KMS-11 (cell line): ENCODE data around the gene KCNMB1.

ENCODE experiments used
- H2AFZ ChIP-seq: fragments of 200-600 bp; sonication (generic); 2 replicates; pipeline ENCODE4 v1.6.1; 2016; ENCODE audit warnings: antibody characterized with exemption, mixed run types, low read depth
- H3K27ac ChIP-seq: fragments of 200-600 bp; sonication (generic); 2 replicates; pipeline ENCODE4 v1.6.1; 2016; ENCODE audit warnings: mild to moderate bottlenecking, mixed run types
- H3K27me3 ChIP-seq: fragments of 200-600 bp; sonication (generic); 2 replicates; pipeline ENCODE4 v1.6.1; 2017; ENCODE audit warnings: mild to moderate bottlenecking, low read depth, mixed run types, moderate library complexity; ENCODE audit not compliant: insufficient read depth
- H3K36me3 ChIP-seq: fragments of 200-600 bp; sonication (generic); 2 replicates; pipeline ENCODE4 v1.6.1; 2017; ENCODE audit warnings: mild to moderate bottlenecking, mixed run types; ENCODE audit not compliant: insufficient read depth
- H3K4me1 ChIP-seq: fragments of 200-600 bp; sonication (generic); 2 replicates; pipeline ENCODE4 v1.6.1; 2016; ENCODE audit warnings: mild to moderate bottlenecking, low read depth, mixed run types; ENCODE audit not compliant: poor library complexity, severe bottlenecking
- H3K4me2 ChIP-seq: fragments of 200-600 bp; sonication (generic); 2 replicates; pipeline ENCODE4 v1.7.0; 2016; ENCODE audit warnings: mild to moderate bottlenecking, mixed run types
- H3K4me3 ChIP-seq: fragments of 200-600 bp; sonication (generic); IDR thresholded peaks from 2 replicates; pipeline ENCODE4 v1.6.1; 2017; ENCODE audit warnings: low read depth, low read length, mixed read lengths; ENCODE audit not compliant: insufficient read depth
- H3K79me2 ChIP-seq: fragments of 200-600 bp; sonication (generic); 2 replicates; pipeline ENCODE4 v1.6.1; 2016; ENCODE audit warnings: low read depth, mixed run types; ENCODE audit not compliant: insufficient read depth
- H3K9ac ChIP-seq: fragments of 200-600 bp; sonication (generic); 2 replicates; pipeline ENCODE4 v1.6.1; 2016; ENCODE audit warnings: mild to moderate bottlenecking, mixed run types
- H4K20me1 ChIP-seq: fragments of 200-600 bp; sonication (generic); 2 replicates; pipeline ENCODE4 v1.6.1; 2016; ENCODE audit warnings: mild to moderate bottlenecking, mixed run types; ENCODE audit not compliant: insufficient read depth
- TF ChIP-seq, protein P1 (sequence below): fragments of 200-600 bp; sonication (generic); conservative IDR thresholded peaks from 2 replicates; pipeline ENCODE4 v1.6.1; 2017; ENCODE audit warnings: low read depth, mild to moderate bottlenecking, antibody characterized with exemption, low read length, moderate library complexity, mixed read lengths

The KCNMB1 gene

GRCh38 chr5:170338933-170339779 is 50.0 kb downstream of the KCNMB1 start:
- H4K20me1 ChIP-seq: no peaks in the 10 kb centered on the region
- no peaks in the 10 kb centered on the region for H3K27me3 ChIP-seq
- no peaks in the 10 kb centered on the region for H3K4me1 ChIP-seq
- H3K27ac ChIP-seq: no peak overlapping the region
- no peak overlapping the region for H3K9ac ChIP-seq
- H3K4me3 ChIP-seq: no peak overlapping the region
- TF ChIP-seq, protein P1, sequence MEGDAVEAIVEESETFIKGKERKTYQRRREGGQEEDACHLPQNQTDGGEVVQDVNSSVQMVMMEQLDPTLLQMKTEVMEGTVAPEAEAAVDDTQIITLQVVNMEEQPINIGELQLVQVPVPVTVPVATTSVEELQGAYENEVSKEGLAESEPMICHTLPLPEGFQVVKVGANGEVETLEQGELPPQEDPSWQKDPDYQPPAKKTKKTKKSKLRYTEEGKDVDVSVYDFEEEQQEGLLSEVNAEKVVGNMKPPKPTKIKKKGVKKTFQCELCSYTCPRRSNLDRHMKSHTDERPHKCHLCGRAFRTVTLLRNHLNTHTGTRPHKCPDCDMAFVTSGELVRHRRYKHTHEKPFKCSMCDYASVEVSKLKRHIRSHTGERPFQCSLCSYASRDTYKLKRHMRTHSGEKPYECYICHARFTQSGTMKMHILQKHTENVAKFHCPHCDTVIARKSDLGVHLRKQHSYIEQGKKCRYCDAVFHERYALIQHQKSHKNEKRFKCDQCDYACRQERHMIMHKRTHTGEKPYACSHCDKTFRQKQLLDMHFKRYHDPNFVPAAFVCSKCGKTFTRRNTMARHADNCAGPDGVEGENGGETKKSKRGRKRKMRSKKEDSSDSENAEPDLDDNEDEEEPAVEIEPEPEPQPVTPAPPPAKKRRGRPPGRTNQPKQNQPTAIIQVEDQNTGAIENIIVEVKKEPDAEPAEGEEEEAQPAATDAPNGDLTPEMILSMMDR: no peak
- H3K36me3 ChIP-seq: no peaks in the 10 kb centered on the region
- H3K79me2 ChIP-seq: no peaks in the 10 kb centered on the region
- no peak overlapping the region for H2AFZ ChIP-seq
- H3K4me2 ChIP-seq: no peak overlapping the region

DNA sequence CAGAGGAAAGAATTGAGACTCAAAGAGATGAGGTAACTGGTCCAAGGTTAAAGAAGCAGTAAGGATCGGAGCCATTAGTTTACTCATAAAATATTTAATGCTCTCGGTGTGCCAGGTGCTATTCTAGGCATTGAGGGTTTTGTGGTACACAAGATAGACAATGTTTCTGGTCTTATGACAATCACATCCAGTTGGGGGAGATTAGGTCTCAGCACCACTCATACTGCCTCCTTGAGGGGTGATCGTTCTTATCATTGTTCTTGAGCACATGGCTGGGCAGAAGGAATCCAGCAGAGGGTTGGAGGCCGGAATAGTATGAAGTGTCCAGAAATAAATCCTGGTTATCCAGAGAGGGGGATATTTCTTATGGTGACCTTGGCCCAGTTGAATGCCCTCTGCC is 50.9 kb downstream of the KCNMB1 start:
- no peak overlapping the region for H3K4me3 ChIP-seq
- no peaks in the 10 kb centered on the region for H3K27me3 ChIP-seq
- no peaks in the 10 kb centered on the region for H3K79me2 ChIP-seq
- no peak overlapping the region for H3K4me2 ChIP-seq
- no peak overlapping the region for H3K27ac ChIP-seq
- no peak overlapping the region for H2AFZ ChIP-seq
- H3K4me1 ChIP-seq: no peaks in the 10 kb centered on the region
- H3K9ac ChIP-seq: no peak overlapping the region
- TF ChIP-seq, protein P1: no peak
- no peaks in the 10 kb centered on the region for H4K20me1 ChIP-seq
- H3K36me3 ChIP-seq: no peaks in the 10 kb centered on the region

DNA sequence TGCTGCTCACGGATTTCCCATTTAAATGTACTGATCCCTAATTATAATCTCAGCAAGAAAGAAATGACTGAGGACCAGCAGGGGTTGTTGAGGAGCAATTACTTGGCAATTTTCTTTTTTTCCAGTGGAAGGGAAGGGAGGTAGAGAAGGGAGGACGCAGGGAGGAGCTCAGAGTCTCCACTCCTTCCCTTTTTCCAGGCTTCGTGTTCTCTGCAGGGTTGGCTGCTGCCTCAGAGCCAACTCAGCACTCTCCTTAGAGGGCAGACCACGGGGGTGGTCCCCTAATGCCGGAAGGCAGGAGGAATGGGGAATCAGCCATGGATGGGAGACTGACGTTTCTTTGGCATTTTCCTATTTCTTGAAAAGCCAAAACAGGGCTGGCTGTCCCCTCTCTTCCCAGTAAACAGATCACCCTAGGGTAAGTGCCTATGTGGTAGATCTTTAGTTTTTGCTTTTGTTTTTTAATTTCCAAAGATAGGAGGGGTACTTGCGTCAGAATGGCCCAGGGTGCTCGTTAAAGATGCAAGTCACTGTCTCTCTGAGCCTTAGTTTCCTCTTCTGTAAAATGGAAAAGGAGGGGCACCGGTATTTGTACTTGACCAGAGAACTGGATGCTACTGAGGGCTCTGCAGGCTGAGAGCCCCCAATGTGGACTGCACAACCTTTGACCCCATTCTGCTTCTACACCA is 52.0 kb downstream of the KCNMB1 start:
- Histone ChIP-seq H3K27ac (no peak overlapping the region), H3K4me2 (no peak overlapping the region), H3K9ac (no peak overlapping the region), H3K36me3 (no peaks in the 10 kb centered on the region), H4K20me1 (no peaks in the 10 kb centered on the region), H3K4me1 (no peaks in the 10 kb centered on the region), H3K4me3 (no peak overlapping the region), H3K79me2 (no peaks in the 10 kb centered on the region), H2AFZ (no peak overlapping the region), H3K27me3 (no peaks in the 10 kb centered on the region)
- TF ChIP-seq, protein P1: no peak

GRCh38 chr5:170336065-170336464 is 53.1 kb downstream of the KCNMB1 start:
- no peaks in the 10 kb centered on the region for H3K4me1 ChIP-seq
- no peak overlapping the region for H3K4me2 ChIP-seq
- H3K79me2 ChIP-seq: no peaks in the 10 kb centered on the region
- H3K9ac ChIP-seq: no peak overlapping the region
- no peak overlapping the region for H2AFZ ChIP-seq
- no peaks in the 10 kb centered on the region for H4K20me1 ChIP-seq
- H3K27me3 ChIP-seq: no peaks in the 10 kb centered on the region
- TF ChIP-seq, protein P1: no peak
- H3K36me3 ChIP-seq: no peaks in the 10 kb centered on the region
- no peak overlapping the region for H3K27ac ChIP-seq
- no peak overlapping the region for H3K4me3 ChIP-seq
